Retinal pigment epithelial cell (primary cell): ENCODE results near the gene RFX7.

Experiments used
- DNase-seq: peaks from one replicate; pipeline ENCODE4 v3.0.0-alpha.2; 2010; ENCODE audit warnings: low read depth
- H3K4me3 ChIP-seq: 2 replicates; pipeline ENCODE4 v1.5.1; 2011; ENCODE audit warnings: mild to moderate bottlenecking, low read length, control low read depth, moderate library complexity
- TF ChIP-seq, protein P1 (sequence below): conservative IDR thresholded peaks from 2 replicates; pipeline ENCODE4 v1.5.1; 2011; ENCODE audit warnings: low read depth, low read length, control low read depth, inconsistent platforms

Gene RFX7

DNA sequence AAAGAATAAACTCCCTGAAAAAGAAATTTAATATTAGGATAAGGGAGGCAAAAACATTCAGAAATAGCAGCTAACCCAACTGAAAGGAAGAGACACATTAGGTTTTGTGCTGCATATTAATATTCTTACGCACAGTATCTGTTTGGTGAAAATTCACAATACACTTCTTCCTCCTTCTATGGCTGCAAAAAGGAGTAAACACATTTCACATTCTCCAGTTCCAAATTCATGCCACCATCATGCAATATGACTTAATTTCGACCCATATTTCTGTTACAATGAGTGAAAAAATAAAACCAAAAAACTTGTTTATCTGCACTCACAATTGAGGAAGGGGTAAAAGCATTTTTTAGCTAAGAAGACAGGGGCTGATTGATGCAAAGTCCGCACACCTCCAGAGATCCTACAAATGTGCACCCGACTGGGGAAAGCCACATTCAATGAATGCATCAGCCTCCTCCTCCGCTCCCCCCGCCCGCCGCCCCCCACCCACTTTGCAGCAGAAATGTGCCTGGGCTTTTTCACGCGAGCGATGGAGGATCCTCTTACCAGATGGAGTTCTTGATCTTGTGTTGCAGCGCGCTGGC lies 1.0 kb downstream of the RFX7 start:
- peak overlapping the region; percentile 63 for H3K4me3 ChIP-seq
- no peak for DNase-seq
- TF ChIP-seq, protein P1, sequence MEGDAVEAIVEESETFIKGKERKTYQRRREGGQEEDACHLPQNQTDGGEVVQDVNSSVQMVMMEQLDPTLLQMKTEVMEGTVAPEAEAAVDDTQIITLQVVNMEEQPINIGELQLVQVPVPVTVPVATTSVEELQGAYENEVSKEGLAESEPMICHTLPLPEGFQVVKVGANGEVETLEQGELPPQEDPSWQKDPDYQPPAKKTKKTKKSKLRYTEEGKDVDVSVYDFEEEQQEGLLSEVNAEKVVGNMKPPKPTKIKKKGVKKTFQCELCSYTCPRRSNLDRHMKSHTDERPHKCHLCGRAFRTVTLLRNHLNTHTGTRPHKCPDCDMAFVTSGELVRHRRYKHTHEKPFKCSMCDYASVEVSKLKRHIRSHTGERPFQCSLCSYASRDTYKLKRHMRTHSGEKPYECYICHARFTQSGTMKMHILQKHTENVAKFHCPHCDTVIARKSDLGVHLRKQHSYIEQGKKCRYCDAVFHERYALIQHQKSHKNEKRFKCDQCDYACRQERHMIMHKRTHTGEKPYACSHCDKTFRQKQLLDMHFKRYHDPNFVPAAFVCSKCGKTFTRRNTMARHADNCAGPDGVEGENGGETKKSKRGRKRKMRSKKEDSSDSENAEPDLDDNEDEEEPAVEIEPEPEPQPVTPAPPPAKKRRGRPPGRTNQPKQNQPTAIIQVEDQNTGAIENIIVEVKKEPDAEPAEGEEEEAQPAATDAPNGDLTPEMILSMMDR, result no peak

DNA sequence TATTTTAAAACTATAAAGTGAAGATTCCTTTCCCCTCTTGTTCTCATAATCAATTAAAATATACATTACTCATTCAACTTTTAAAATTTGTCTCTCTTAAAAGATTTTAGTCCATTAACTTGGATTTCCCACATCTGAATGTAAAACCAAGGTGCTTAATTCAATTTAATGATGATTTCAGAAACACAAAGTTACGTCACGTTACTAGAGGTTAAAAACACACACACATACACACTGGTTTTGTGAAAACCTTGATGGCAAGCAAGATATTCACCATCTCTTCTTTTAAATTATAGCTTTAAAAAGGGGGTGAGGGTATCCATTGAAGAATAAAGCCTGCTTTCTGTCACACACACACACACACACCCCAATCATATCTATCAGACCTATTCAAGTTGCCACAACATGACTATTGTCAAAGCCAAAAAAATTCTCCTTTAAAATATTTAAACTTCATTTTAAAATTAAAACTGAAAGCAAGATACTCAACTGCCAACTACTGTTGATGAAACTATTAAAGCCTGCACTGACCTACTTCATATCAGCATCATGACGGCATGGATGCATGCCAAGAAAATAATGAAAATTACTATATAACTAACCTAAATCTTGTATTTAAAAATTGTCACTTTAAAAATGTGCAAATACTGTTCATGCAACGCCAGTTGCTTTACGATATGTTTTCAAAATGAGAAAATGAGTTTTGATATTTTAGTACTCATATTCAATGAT lies 2.1 kb downstream of the RFX7 start:
- peak overlapping the region; percentile 63 for H3K4me3 ChIP-seq
- DNase-seq, result no peak
- TF ChIP-seq, protein P1, result no peak

DNA sequence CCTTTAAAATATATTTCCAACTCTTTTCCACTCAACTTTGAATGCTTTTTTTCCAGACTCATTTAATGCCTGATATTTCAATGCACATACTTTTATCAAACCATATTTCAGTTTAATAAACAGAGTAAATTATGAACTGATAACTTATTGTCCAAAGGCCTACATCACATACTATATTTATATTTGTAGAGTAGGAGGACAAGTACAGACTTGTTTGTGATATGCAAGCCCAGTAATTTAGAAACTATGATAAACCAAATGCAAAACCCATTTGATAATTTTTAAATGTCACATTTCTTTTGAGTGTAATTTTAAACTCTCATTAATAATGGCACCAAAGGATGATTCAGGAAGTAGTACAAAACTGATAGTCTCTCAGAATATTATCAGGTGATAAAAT lies 3.3 kb downstream of the RFX7 start:
- no peak for DNase-seq
- H3K4me3 ChIP-seq, result no peak overlapping the region
- TF ChIP-seq, protein P1, result no peak

DNA sequence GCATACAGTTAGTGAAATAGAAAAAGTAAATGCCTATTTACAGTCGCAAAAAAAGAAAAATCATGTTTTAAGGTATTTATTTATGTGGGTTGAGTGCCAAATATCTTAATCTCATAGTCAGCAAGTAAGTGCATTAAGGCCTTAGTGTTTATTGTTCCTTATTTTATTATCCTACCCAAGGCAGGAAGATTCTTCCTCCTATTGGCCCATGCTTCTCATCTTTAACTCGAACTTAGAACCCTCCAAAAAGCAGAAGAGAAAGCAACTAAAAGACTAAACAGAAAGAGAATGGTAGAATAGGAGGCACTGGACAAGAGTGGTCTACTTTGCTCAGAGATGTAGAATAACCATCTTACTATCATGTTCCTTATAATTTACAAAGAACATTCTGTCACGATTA lies 7.5 kb downstream of the RFX7 start:
- TF ChIP-seq, protein P1, result no peak
- H3K4me3 ChIP-seq, result no peak overlapping the region
- DNase-seq, result no peak

DNA sequence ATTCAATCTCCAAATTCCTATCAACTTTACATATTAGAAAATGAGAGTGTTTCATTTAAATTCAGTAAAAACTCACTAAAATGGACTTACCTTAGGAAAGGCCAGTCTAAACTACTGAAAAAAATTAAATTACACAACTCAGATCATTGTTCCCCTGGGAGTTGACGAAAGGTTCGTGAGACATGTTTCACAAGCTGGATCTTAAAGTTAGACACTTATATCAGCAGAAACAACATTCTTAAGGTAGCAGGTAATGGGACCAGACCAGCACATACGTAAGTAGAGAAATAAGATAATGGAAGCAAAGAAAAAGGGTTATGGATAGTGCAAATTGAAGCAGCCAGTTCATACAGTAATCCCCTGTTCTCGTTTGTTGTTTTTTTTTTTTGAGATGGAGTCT lies 8.9 kb downstream of the RFX7 start:
- no peak for DNase-seq
- TF ChIP-seq, protein P1, result no peak
- H3K4me3 ChIP-seq, result no peak overlapping the region

DNA sequence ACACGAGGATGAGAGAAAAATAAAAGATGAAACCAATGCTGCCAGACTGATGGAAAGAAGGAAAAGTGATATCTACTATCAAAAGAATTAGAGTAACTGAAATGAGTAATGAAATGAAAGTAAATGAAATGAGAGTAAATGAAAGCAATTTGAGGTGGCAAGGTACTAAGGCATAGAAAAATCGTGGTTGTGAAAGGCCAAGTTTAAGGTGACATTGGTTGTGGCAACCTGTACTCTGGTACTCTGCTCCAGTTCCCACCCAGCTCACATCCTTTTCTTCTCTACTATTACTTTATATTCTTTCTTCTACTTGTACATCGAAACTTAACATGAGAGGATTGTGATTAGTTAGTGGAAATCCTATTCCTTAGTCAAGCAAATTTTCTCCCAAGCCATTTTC lies 10.1 kb downstream of the RFX7 start:
- TF ChIP-seq, protein P1, result no peak
- no peak overlapping the region for H3K4me3 ChIP-seq
- no peak for DNase-seq

DNA sequence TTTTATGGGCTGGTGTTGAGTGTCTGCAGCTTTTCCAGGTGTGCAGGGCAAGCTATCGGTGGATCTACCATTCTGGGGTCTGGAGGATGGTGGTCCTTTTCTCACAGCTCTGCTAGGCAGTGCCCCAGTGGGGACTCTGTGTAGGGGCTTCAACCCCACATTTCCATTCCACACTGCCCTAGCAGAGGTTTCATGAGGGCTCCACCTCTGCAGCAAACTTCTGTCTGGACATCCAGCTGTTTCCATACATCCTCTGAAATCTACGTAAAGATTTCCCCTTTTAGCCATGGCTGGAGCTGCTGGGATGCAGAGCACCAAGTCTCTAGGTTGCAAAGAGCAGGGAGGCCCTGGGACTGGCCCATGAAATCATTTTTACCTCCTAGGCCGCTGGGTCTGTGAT lies 11.6 kb downstream of the RFX7 start:
- no peak for DNase-seq
- no peak overlapping the region for H3K4me3 ChIP-seq
- TF ChIP-seq, protein P1, result no peak
